ENCODE data around the gene ZNF423. TPM values are rescaled to one million over a fixed set of nuclear protein-coding genes. Genes with fewer than 3 reads are reported as not detected.

ZNF423 gene
- total and polyA plus RNA-seq, 2 of the 13 experiments (the other 11 are each of a cell fraction or from before 2014, with no cell fraction given): 0.07 to 0.31 TPM

DNA sequence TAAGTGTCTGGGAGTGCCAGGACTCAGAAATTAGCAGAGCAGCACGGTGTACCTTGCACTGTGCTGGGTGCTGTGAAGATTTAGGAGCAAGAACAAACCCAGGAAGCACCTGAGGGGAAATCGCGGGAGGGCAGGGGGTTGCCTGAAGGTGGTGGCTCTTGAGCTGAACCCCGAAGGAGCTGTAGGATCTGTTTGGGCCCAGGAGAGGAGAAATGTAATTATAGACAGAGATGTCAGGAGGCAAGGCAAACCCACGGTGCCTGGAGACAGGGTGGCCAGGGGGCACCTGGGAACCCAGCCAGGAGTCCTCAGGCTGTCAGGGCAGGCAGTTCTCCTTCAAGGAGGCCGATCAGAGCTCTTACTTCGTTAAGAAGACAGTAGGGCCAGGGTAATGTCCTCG lies 373.2 kb downstream of the ZNF423 start (continued):
- TF ChIP-seq ZNF746 (CRISPR knock-in tag; IDR thresholded peaks at IDR 0.05) (no peak), IKZF1 (IDR thresholded peaks at IDR 0.05) (no peak), PPARG (CRISPR knock-in tag; conservative IDR thresholded peaks at IDR 0.05) (no peak)

DNA sequence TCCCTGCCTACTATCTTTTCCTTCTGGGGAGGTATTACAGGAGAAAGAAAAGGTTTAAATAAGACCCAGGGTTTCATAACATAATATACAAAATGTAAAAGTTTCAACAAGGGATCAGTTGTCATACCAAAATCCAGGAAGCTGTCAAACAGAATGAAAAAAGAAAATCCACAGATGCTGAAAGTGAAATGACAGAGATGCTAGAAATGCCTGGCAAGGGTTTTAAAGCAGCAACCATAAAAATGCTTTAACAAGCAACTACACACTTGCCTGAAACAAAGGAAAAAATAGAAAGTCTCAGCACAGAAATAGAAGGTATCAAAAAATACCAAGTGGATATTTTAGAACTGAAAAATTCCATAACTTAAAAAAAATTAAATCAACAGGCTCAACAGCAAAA lies 377.3 kb downstream of the ZNF423 start:
- POLR2A ChIA-PET: no interaction called here
- intact Hi-C loops (cut with micrococcal nuclease; ENCODE audit: unreplicated experiment): no loop called here

More for the DNA sequence above, 377.3 kb downstream of the ZNF423 start:
- FAIRE-seq (no peak), ATAC-seq (no peak), DNase-seq (ENCODE audit: low spot score) (no peak)
- H3K9ac ChIP-seq (ENCODE audit: insufficient read depth, low read depth, low read length): no peak overlapping the region
- no peak overlapping the region for H3K4me2 ChIP-seq (ENCODE audit: low read depth, low read length)
- in situ Hi-C loops (cut with HindIII; ENCODE audit: extremely low pct_ligation_motif_present, low pct_unique_long_range_greater_than_20kb): no loop called here
- no peak overlapping the region for H3K4me3 ChIP-seq (replicated peaks in 1 of 3; ENCODE audit: insufficient read depth in 1 of 3, low read depth in 2 of 3, low read length in 3 of 3)
- no peak overlapping the region for H2AFZ ChIP-seq (ENCODE audit: low read length)
- H3K4me1 ChIP-seq (ENCODE audit: insufficient read depth, low read length): no peaks in the 10 kb centered on the region
- TF ChIP-seq, protein P1, sequence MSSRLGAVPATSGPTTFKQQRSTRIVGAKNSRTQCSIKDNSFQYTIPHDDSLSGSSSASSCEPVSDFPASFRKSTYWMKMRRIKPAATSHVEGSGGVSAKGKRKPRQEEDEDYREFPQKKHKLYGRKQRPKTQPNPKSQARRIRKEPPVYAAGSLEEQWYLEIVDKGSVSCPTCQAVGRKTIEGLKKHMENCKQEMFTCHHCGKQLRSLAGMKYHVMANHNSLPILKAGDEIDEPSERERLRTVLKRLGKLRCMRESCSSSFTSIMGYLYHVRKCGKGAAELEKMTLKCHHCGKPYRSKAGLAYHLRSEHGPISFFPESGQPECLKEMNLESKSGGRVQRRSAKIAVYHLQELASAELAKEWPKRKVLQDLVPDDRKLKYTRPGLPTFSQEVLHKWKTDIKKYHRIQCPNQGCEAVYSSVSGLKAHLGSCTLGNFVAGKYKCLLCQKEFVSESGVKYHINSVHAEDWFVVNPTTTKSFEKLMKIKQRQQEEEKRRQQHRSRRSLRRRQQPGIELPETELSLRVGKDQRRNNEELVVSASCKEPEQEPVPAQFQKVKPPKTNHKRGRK (CRISPR knock-in tag; IDR thresholded peaks at IDR 0.05): no peak
- TF ChIP-seq, protein P2, sequence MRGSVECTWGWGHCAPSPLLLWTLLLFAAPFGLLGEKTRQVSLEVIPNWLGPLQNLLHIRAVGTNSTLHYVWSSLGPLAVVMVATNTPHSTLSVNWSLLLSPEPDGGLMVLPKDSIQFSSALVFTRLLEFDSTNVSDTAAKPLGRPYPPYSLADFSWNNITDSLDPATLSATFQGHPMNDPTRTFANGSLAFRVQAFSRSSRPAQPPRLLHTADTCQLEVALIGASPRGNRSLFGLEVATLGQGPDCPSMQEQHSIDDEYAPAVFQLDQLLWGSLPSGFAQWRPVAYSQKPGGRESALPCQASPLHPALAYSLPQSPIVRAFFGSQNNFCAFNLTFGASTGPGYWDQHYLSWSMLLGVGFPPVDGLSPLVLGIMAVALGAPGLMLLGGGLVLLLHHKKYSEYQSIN (CRISPR knock-in tag; IDR thresholded peaks at IDR 0.05; ENCODE audit: borderline replicate concordance): no peak
- TF ChIP-seq, protein P3, sequence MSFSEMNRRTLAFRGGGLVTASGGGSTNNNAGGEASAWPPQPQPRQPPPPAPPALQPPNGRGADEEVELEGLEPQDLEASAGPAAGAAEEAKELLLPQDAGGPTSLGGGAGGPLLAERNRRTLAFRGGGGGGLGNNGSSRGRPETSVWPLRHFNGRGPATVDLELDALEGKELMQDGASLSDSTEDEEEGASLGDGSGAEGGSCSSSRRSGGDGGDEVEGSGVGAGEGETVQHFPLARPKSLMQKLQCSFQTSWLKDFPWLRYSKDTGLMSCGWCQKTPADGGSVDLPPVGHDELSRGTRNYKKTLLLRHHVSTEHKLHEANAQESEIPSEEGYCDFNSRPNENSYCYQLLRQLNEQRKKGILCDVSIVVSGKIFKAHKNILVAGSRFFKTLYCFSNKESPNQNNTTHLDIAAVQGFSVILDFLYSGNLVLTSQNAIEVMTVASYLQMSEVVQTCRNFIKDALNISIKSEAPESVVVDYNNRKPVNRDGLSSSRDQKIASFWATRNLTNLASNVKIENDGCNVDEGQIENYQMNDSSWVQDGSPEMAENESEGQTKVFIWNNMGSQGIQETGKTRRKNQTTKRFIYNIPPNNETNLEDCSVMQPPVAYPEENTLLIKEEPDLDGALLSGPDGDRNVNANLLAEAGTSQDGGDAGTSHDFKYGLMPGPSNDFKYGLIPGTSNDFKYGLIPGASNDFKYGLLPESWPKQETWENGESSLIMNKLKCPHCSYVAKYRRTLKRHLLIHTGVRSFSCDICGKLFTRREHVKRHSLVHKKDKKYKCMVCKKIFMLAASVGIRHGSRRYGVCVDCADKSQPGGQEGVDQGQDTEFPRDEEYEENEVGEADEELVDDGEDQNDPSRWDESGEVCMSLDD (CRISPR knock-in tag; IDR thresholded peaks at IDR 0.05; ENCODE audit: borderline replicate concordance): no peak
- TF ChIP-seq, protein P4, sequence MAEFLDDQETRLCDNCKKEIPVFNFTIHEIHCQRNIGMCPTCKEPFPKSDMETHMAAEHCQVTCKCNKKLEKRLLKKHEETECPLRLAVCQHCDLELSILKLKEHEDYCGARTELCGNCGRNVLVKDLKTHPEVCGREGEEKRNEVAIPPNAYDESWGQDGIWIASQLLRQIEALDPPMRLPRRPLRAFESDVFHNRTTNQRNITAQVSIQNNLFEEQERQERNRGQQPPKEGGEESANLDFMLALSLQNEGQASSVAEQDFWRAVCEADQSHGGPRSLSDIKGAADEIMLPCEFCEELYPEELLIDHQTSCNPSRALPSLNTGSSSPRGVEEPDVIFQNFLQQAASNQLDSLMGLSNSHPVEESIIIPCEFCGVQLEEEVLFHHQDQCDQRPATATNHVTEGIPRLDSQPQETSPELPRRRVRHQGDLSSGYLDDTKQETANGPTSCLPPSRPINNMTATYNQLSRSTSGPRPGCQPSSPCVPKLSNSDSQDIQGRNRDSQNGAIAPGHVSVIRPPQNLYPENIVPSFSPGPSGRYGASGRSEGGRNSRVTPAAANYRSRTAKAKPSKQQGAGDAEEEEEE (CRISPR knock-in tag; IDR thresholded peaks at IDR 0.05; ENCODE audit: borderline replicate concordance): no peak
- TF ChIP-seq BRCA1 (CRISPR knock-in tag; IDR thresholded peaks at IDR 0.05): no peak
- H3K27ac ChIP-seq (ENCODE audit: extremely low read length, insufficient read depth, low read length): no peak overlapping the region
- no peaks in the 10 kb centered on the region for H3K36me3 ChIP-seq (replicated peaks in 1 of 2; ENCODE audit: control insufficient read depth in 1 of 2, insufficient read depth in 2 of 2, low read length in 2 of 2)
- H3K27me3 ChIP-seq (ENCODE audit: control insufficient read depth in 1 of 2, insufficient read depth in 2 of 2, low read length in 2 of 2): no peaks in the 10 kb centered on the region
- CTCF ChIA-PET (ENCODE audit: low intra/inter-chr PET ratio, low total read pairs): no interaction called here
- no peaks in the 10 kb centered on the region for H3K9me3 ChIP-seq (ENCODE audit: low read length)
- H3K79me2 ChIP-seq (ENCODE audit: insufficient read depth, low read length): no peaks in the 10 kb centered on the region
- no peaks in the 10 kb centered on the region for H4K20me1 ChIP-seq (ENCODE audit: insufficient read depth, low read length)
- no TSS peak for BruUV-seq (replicated peaks)

Data from HepG2 (cell line).